IMR-90 (cell line): ENCODE measurements around the gene TAC4. TPM values are rescaled to one million over a fixed set of nuclear protein-coding genes. Genes with fewer than 3 reads are reported as not detected.

Experiments used
- ATAC-seq: fragments of 200-7000 bp; cut with Tn5 transposase; 2 replicates; pipeline ENCODE4 v1.9.1; 2020; ENCODE audit warnings: low read depth, mild to moderate bottlenecking, moderate library complexity
- BruUV-seq: library from RNA; stranded (reverse); fragments of 400-500 nt; replicated peaks from 2 replicates; lab custom pipeline; 2021; lab: Mats Ljungman, UMichigan
- CTCF ChIA-PET: fragments of 300-600 bp; formaldehyde crosslinking; extraction: SDS; loops from one replicate; lab custom pipeline; 2021; ENCODE audit warnings: antibody characterized with exemption; lab: Yijun Ruan, JAX
- POLR2A ChIA-PET: fragments of 300-600 bp; sonication (Branson Sonifier 250); formaldehyde crosslinking; loops from one replicate; lab custom pipeline; 2022; ENCODE audit warnings: antibody characterized with exemption; ENCODE audit not compliant: unreplicated experiment; lab: Charles Lee
- DNase-seq: peaks from one replicate; pipeline ENCODE4 v3.0.0; 2013
- H2AFZ ChIP-seq: replicated peaks from 2 replicates; pipeline ENCODE3; 2013; ENCODE audit warnings: low read length, mild to moderate bottlenecking; ENCODE audit not compliant: poor library complexity
- H2AK5ac ChIP-seq: 2 replicates; pipeline ENCODE4 v1.6.1; 2013; ENCODE audit warnings: low read depth, low read length, inconsistent platforms
- H2AK9ac ChIP-seq: replicated peaks from 2 replicates; pipeline ENCODE3; 2013; ENCODE audit warnings: mild to moderate bottlenecking, low read depth, low read length, moderate library complexity; ENCODE audit not compliant: poor library complexity
- H2BK120ac ChIP-seq: 2 replicates; pipeline ENCODE4 v1.6.1; 2013; ENCODE audit warnings: low read depth, low read length, inconsistent platforms
- H2BK15ac ChIP-seq: 3 replicates; pipeline ENCODE4 v1.6.1; 2013; ENCODE audit warnings: low read depth, low read length, inconsistent platforms
- H2BK20ac ChIP-seq: 2 replicates; pipeline ENCODE4 v1.6.1; 2013; ENCODE audit warnings: low read depth, mild to moderate bottlenecking, inconsistent platforms, low read length, moderate library complexity
- H2BK5ac ChIP-seq: 2 replicates; pipeline ENCODE4 v1.6.1; 2013; ENCODE audit warnings: mild to moderate bottlenecking, low read depth, low read length, inconsistent platforms; ENCODE audit not compliant: poor library complexity, severe bottlenecking
- H3K14ac ChIP-seq: replicated peaks from 2 replicates; pipeline ENCODE4 v1.6.1; 2013; ENCODE audit warnings: low read depth, low read length, inconsistent platforms
- H3K18ac ChIP-seq: 2 replicates; pipeline ENCODE4 v1.6.1; 2013; ENCODE audit warnings: low read depth, low read length, control low read depth
- H3K23ac ChIP-seq: 2 replicates; pipeline ENCODE4 v1.6.1; 2013; ENCODE audit warnings: low read depth, low read length, inconsistent platforms
- H3K27ac ChIP-seq: 2 replicates; pipeline ENCODE4 v1.5.1; 2013; ENCODE audit warnings: mild to moderate bottlenecking, control low read depth, low read length; ENCODE audit not compliant: insufficient read depth
- H3K27me3 ChIP-seq: 2 replicates; pipeline ENCODE4 v1.6.1; 2013; ENCODE audit warnings: low read length; ENCODE audit not compliant: control insufficient read depth, insufficient read depth
- H3K36me3 ChIP-seq: 2 replicates; pipeline ENCODE4 v1.6.1; 2013; ENCODE audit warnings: low read length, mixed read lengths; ENCODE audit not compliant: control insufficient read depth, insufficient read depth
- H3K4ac ChIP-seq: 2 replicates; pipeline ENCODE4 v1.6.1; 2013; ENCODE audit warnings: low read depth, low read length, inconsistent platforms
- H3K4me1 ChIP-seq: 2 replicates; pipeline ENCODE4 v1.6.1; 2013; ENCODE audit warnings: low read length, mixed read lengths; ENCODE audit not compliant: control insufficient read depth, insufficient read depth
- H3K4me2 ChIP-seq: 2 replicates; pipeline ENCODE4 v1.6.1; 2013; ENCODE audit warnings: low read depth, mild to moderate bottlenecking, control low read depth, low read length, moderate library complexity
- H3K4me3 ChIP-seq: 2 replicates; pipeline ENCODE4 v1.5.1; 2013; ENCODE audit warnings: low read depth, mild to moderate bottlenecking, control low read depth, low read length, moderate library complexity; ENCODE audit not compliant: insufficient read depth
- H3K56ac ChIP-seq: 2 replicates; pipeline ENCODE4 v1.6.1; 2013; ENCODE audit warnings: low read length, inconsistent platforms; ENCODE audit not compliant: insufficient read depth; ENCODE audit errors: extremely low read depth
- H3K79me1 ChIP-seq, 2 experiments: 2 replicates each; pipeline ENCODE4 v1.6.1; 2013; ENCODE audit warnings: low read length in 2 of 2, inconsistent platforms in 1 of 2, low read depth in 1 of 2
- H3K9ac ChIP-seq: 2 replicates; pipeline ENCODE4 v1.6.1; 2013; ENCODE audit warnings: low read depth, low read length, control low read depth
- H3K9me1 ChIP-seq: 2 replicates; pipeline ENCODE4 v1.6.1; 2013; ENCODE audit warnings: low read length, inconsistent platforms; ENCODE audit not compliant: insufficient read depth
- H3K9me3 ChIP-seq: 2 replicates; pipeline ENCODE4 v1.6.1; 2013; ENCODE audit warnings: low read length; ENCODE audit not compliant: control insufficient read depth, insufficient read depth
- H4K20me1 ChIP-seq: 2 replicates; pipeline ENCODE4 v1.6.1; 2013; ENCODE audit warnings: low read length, inconsistent platforms; ENCODE audit not compliant: insufficient read depth
- H4K5ac ChIP-seq: 2 replicates; pipeline ENCODE4 v1.6.1; 2013; ENCODE audit warnings: mild to moderate bottlenecking, low read depth, low read length, control low read depth
- H4K8ac ChIP-seq, 2 experiments: 2 replicates each; pipeline ENCODE4 v1.6.1; 2013; ENCODE audit warnings: low read depth in 2 of 2, low read length in 2 of 2, control low read depth in 1 of 2, inconsistent platforms in 1 of 2
- H4K91ac ChIP-seq: 2 replicates; pipeline ENCODE4 v1.6.1; 2013; ENCODE audit warnings: low read depth, low read length, inconsistent platforms; ENCODE audit not compliant: insufficient read depth
- BHLHE40 ChIP-seq: fragments of 150-350 bp; IDR thresholded peaks from 2 replicates; pipeline ENCODE4 v1.6.1; 2016; ENCODE audit warnings: mild to moderate bottlenecking, low read depth, low read length
- CEBPB ChIP-seq: IDR thresholded peaks from 2 replicates; pipeline ENCODE4 v1.6.1; 2012; ENCODE audit warnings: low read depth, low read length, improper control_type of control experiment
- CHD1 ChIP-seq: IDR thresholded peaks from 2 replicates; pipeline ENCODE4 v1.6.1; 2012; ENCODE audit warnings: low read depth, low read length, improper control_type of control experiment
- CTCF ChIP-seq: conservative IDR thresholded peaks from 2 replicates; pipeline ENCODE4 v1.5.1; 2012; ENCODE audit warnings: mild to moderate bottlenecking, low read depth, low read length, improper control_type of control experiment
- ELK1 ChIP-seq: fragments of 150-350 bp; IDR thresholded peaks from 2 replicates; pipeline ENCODE4 v1.6.1; 2016; ENCODE audit warnings: low read depth, mild to moderate bottlenecking, low read length, moderate library complexity, borderline replicate concordance
- FOS ChIP-seq: fragments of 150-350 bp; IDR thresholded peaks from 2 replicates; pipeline ENCODE4 v1.6.1; 2016; ENCODE audit warnings: low read depth, low read length
- MAFK ChIP-seq: IDR thresholded peaks from 2 replicates; pipeline ENCODE4 v1.6.1; 2012; ENCODE audit warnings: low read depth, low read length, improper control_type of control experiment
- MAZ ChIP-seq: IDR thresholded peaks from 2 replicates; pipeline ENCODE4 v1.6.1; 2012; ENCODE audit warnings: low read depth, mild to moderate bottlenecking, low read length, improper control_type of control experiment, moderate library complexity, borderline replicate concordance
- MXI1 ChIP-seq: IDR thresholded peaks from 2 replicates; pipeline ENCODE4 v1.6.1; 2012; ENCODE audit warnings: low read depth, mild to moderate bottlenecking, low read length, moderate library complexity, borderline replicate concordance
- NFE2L2 ChIP-seq: fragments of 150-350 bp; IDR thresholded peaks from 2 replicates; pipeline ENCODE4 v1.6.1; 2016; ENCODE audit warnings: low read depth, mild to moderate bottlenecking, low read length
- POLR2A ChIP-seq: IDR thresholded peaks from 2 replicates; pipeline ENCODE4 v1.6.1; 2012; ENCODE audit warnings: mild to moderate bottlenecking, low read depth, low read length
- RAD21 ChIP-seq: IDR thresholded peaks from 2 replicates; pipeline ENCODE4 v1.6.1; 2012; ENCODE audit warnings: low read length, improper control_type of control experiment
- RCOR1 ChIP-seq: IDR thresholded peaks from 2 replicates; pipeline ENCODE4 v1.6.1; 2012; ENCODE audit warnings: mild to moderate bottlenecking, low read length, improper control_type of control experiment; ENCODE audit not compliant: insufficient replicate concordance
- RFX5 ChIP-seq: IDR thresholded peaks from 2 replicates; pipeline ENCODE4 v1.8.0; 2012; ENCODE audit warnings: low read depth, mild to moderate bottlenecking, low read length, moderate library complexity
- SMC3 ChIP-seq: fragments of 150-350 bp; IDR thresholded peaks from 2 replicates; pipeline ENCODE4 v1.6.1; 2016; ENCODE audit warnings: low read depth, mild to moderate bottlenecking, antibody characterized with exemption, low read length, moderate library complexity
- USF2 ChIP-seq: fragments of 150-350 bp; IDR thresholded peaks from 2 replicates; pipeline ENCODE4 v1.6.1; 2017; ENCODE audit warnings: mild to moderate bottlenecking, antibody characterized with exemption, low read length, low read depth
- WGBS, 2 experiments: methylation state at CpG; one replicate each; pipeline versions ENCODE4 v1.1.5 to v1.1.7; 2013; ENCODE audit warnings: missing lambda C conversion rate in 2 of 2; ENCODE audit not compliant: insufficient read length in 1 of 2; ENCODE audit errors: extremely low coverage in 2 of 2; 5-methylcytosine and 5-hydroxymethylcytosine counted together
- dilution Hi-C: fragments of 300-500 bp; cut with HindIII; formaldehyde crosslinking; loops from one replicate; pipeline ENCODE4 v1.14.3; 2018; ENCODE audit warnings: low sequenced_read_pairs; ENCODE audit not compliant: unreplicated experiment
- in situ Hi-C: fragments of 300-500 bp; cut with MboI; formaldehyde crosslinking; loops from 3 replicates; pipeline ENCODE4 v1.14.3; 2019; ENCODE audit warnings: low sequenced_read_pairs, inconsistent platforms, mixed read lengths
- intact Hi-C: fragments of 100-400 bp; cut with micrococcal nuclease; formaldehyde crosslinking; loops from 2 replicates; pipeline ENCODE4 v1.10.0; 2022
- polyA plus RNA-seq, 3 experiments: library from polyadenylated mRNA; depleted of rRNA; stranded (reverse); fragments of >200 nt; gene quantifications; 2 replicates each; pipeline ENCODE4 v1.2.3, GENCODE V29; 2012; ENCODE audit warnings: low replicate concordance in 1 of 3
- total RNA-seq: library from RNA; depleted of rRNA; stranded (reverse); fragments of >200 nt; gene quantifications from 2 replicates; pipeline ENCODE4 v1.2.3, GENCODE V29; 2012

Gene TAC4
- total and polyA plus RNA-seq, 2 of the 4 experiments (the other 2 are of a cell fraction): not detected

- Histone ChIP-seq H3K56ac (no peak overlapping the region), H3K4ac (peak overlapping the region; percentile 12; the same call in 1 of the 2 replicates), H3K4me3 (no peak overlapping the region), H4K91ac (no peak overlapping the region), H4K8ac (no peak overlapping the region), H2AK9ac (no peak overlapping the region), H2BK15ac (no peak overlapping the region), H3K27ac (no peak overlapping the region), H4K5ac (no peak overlapping the region; the same call in 1 of the 2 replicates), H3K9me3 (no peaks in the 10 kb centered on the region), H3K4me2 (no peak overlapping the region), H2BK20ac (no peak overlapping the region), H2BK5ac (peak overlapping the region; percentile 39), H3K27me3 (no peaks in the 10 kb centered on the region), H3K4me1 (peaks cover 5% of the 10 kb centered on the region), H2BK120ac (no peak overlapping the region), H3K18ac (no peak overlapping the region), H2AK5ac (no peak overlapping the region), H2AFZ (no peak overlapping the region), H3K79me1 (peaks cover 0 to 34% of the 10 kb centered on the region in 2 experiments; a peak in 2 of 4 replicates), H3K9ac (no peak overlapping the region), H3K36me3 (peaks cover 29% of the 10 kb centered on the region), H3K23ac (no peak overlapping the region), H4K20me1 (no peaks in the 10 kb centered on the region), H3K9me1 (peaks cover 2% of the 10 kb centered on the region; the same call in 1 of the 2 replicates), H3K14ac (no peak overlapping the region)
- no TSS peak for BruUV-seq
- ChIA-PET POLR2A (no interaction called here), CTCF (no interaction called here)
- in situ Hi-C loops (no loop called here), dilution Hi-C loops (no loop called here), intact Hi-C loops (no loop called here)
- ATAC-seq: no peak
- no peak for DNase-seq
- TF ChIP-seq POLR2A (no peak), MAFK (no peak), USF2 (no peak), RAD21 (no peak), ELK1 (no peak), BHLHE40 (no peak), MAZ (no peak), CHD1 (no peak), SMC3 (no peak), RCOR1 (no peak), CEBPB (no peak), NFE2L2 (no peak), CTCF (no peak), MXI1 (no peak), FOS (no peak), RFX5 (no peak)
- no CpG with 5 or more reads among the region's 2 CpGs for WGBS, 2 experiments
These were observed 18.8 kb downstream of the TAC4 start for GRCh38 chr17:49829026-49829425.
